Measurements from ENCODE around the gene MRGPRF. TPM values are rescaled to one million over a fixed set of nuclear protein-coding genes. Genes with fewer than 3 reads are reported as not detected.

The MRGPRF gene
- total RNA-seq, 1 experiment from 2014 or later = 0.35 TPM

DNA sequence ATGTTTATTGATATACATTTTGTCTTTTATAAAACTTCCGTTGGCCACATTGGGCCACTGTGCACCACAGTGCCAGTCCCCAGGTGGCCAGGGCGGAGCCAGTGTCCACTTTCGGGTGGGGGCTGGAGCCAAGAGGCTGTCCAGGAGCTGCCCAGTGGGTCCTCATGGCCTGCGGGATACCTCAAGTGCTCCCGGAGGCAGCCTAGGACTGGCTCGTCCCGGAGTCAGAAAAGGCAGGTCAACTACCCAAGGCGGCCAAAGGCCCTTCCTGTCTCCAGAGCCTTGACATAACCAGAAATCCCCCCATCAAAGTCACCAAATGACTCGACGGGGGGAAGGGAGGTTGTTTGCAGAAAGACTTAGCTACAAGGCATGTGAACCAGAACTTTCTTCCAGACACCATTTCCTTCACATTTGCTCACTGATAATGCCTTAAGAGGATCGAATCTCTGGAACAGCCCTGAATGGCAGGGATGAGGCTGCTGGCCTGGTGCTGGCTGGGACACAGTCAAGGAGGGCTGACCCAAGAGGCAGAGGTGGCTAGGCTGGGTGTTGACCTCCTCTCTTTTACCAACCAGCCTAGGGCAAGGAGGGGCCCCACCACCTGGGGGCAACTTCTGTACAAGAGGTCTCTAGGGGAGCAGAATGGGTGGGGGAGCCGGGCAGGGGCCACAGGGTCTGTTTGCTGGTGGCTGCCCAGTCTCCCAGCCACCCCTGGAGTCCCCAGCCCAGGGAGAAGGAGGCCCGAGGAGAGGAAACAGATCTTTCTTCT lies 8.4 kb downstream of the MRGPRF start:
- Histone ChIP-seq H3K79me2 (ENCODE audit: low read depth) (no peaks in the 10 kb centered on the region), H3K27me3 (ENCODE audit: insufficient read depth, low read depth) (peaks cover 28% of the 10 kb centered on the region), H3K4me3 (no peak overlapping the region), H3K27ac (no peak overlapping the region), H2AFZ (no peak overlapping the region), H3K9me3 (ENCODE audit: insufficient read depth, low read depth) (no peaks in the 10 kb centered on the region), H3K36me3 (ENCODE audit: low read depth) (no peaks in the 10 kb centered on the region), H3F3A (ENCODE audit: insufficient read depth, low read depth) (peaks cover 20% of the 10 kb centered on the region), H3K4me1 (replicated peaks; ENCODE audit: insufficient read depth) (peaks cover 22% of the 10 kb centered on the region), H3K4me2 (no peak overlapping the region), H3K9me2 (ENCODE audit: insufficient read depth) (no peaks in the 10 kb centered on the region), H4K20me1 (ENCODE audit: insufficient read depth) (no peaks in the 10 kb centered on the region)
- CTCF ChIA-PET = no interaction called here
- TF ChIP-seq, protein P1, sequence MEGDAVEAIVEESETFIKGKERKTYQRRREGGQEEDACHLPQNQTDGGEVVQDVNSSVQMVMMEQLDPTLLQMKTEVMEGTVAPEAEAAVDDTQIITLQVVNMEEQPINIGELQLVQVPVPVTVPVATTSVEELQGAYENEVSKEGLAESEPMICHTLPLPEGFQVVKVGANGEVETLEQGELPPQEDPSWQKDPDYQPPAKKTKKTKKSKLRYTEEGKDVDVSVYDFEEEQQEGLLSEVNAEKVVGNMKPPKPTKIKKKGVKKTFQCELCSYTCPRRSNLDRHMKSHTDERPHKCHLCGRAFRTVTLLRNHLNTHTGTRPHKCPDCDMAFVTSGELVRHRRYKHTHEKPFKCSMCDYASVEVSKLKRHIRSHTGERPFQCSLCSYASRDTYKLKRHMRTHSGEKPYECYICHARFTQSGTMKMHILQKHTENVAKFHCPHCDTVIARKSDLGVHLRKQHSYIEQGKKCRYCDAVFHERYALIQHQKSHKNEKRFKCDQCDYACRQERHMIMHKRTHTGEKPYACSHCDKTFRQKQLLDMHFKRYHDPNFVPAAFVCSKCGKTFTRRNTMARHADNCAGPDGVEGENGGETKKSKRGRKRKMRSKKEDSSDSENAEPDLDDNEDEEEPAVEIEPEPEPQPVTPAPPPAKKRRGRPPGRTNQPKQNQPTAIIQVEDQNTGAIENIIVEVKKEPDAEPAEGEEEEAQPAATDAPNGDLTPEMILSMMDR (conservative IDR thresholded peaks at IDR 0.05) = no peak
- TF ChIP-seq EZH2 (IDR thresholded peaks at IDR 0.05; ENCODE audit: low read depth) = no peak
- POLR2A ChIA-PET (ENCODE audit: unreplicated experiment) = no interaction called here
- no peak for DNase-seq
- intact Hi-C loops (cut with micrococcal nuclease; ENCODE audit: unreplicated experiment) = loop anchor here (10.0 kb wide), 1 partner anchor 80 kb away; no protein-coding TSS in a partner anchor
- no TSS peak for BruUV-seq (replicated peaks)

DNA sequence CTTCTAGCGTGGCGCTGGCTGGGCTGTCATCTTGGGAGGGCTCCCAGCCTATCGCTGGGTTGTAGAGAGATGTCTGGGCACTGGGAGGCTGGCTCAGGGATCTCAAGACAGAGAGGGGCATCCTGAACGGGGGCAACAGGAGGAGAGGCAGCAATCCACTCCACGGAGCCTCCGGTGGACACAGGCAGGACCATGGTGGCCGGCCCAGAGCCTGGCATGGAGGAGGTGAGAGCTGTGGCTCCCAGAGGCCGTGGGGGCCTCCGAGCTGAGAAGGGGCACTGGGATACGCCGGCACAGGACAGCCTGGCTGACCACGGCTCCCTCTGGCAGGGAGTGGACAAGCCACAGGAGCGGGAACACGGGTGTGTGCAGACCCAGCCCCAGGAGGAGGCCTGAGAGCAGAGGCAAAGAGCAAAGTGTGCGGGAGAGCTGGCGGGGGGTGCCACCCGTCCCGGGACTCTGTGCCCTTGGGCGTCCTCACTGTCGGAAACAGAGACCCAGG lies 9.1 kb downstream of the MRGPRF start:
- Histone ChIP-seq H3K27me3 (ENCODE audit: insufficient read depth, low read depth) (peaks cover 28% of the 10 kb centered on the region), H2AFZ (no peak overlapping the region), H3F3A (ENCODE audit: insufficient read depth, low read depth) (peaks cover 15% of the 10 kb centered on the region), H4K20me1 (ENCODE audit: insufficient read depth) (no peaks in the 10 kb centered on the region), H3K36me3 (ENCODE audit: low read depth) (no peaks in the 10 kb centered on the region), H3K4me1 (replicated peaks; ENCODE audit: insufficient read depth) (peaks cover 15% of the 10 kb centered on the region), H3K79me2 (ENCODE audit: low read depth) (no peaks in the 10 kb centered on the region), H3K27ac (no peak overlapping the region), H3K4me2 (no peak overlapping the region), H3K9me2 (ENCODE audit: insufficient read depth) (no peaks in the 10 kb centered on the region), H3K4me3 (no peak overlapping the region), H3K9me3 (ENCODE audit: insufficient read depth, low read depth) (no peaks in the 10 kb centered on the region)
- ChIA-PET CTCF (no interaction called here), POLR2A (ENCODE audit: unreplicated experiment) (no interaction called here)
- BruUV-seq (replicated peaks) = no TSS peak
- DNase-seq = no peak
- TF ChIP-seq EZH2 (IDR thresholded peaks at IDR 0.05; ENCODE audit: low read depth) = no peak
- TF ChIP-seq, protein P1 (conservative IDR thresholded peaks at IDR 0.05) = no peak
- intact Hi-C loops (cut with micrococcal nuclease; ENCODE audit: unreplicated experiment) = loop anchor here (10.0 kb wide), 1 partner anchor 81 kb away; no protein-coding TSS in a partner anchor

- BruUV-seq (replicated peaks) = no TSS peak
- TF ChIP-seq, protein P1 (conservative IDR thresholded peaks at IDR 0.05) = no peak
- no peak overlapping the region for H3K27ac ChIP-seq
- H2AFZ ChIP-seq = no peak overlapping the region
- ChIA-PET CTCF (no interaction called here), POLR2A (ENCODE audit: unreplicated experiment) (interaction anchor here (0.6 kb wide), 1 partner anchor 45 kb away, joined by 3 read pairs; the partner anchor contains the start of gene TPCN2)
- peaks cover 10% of the 10 kb centered on the region for H3K4me1 ChIP-seq (replicated peaks; ENCODE audit: insufficient read depth)
- peaks cover 29% of the 10 kb centered on the region for H3K27me3 ChIP-seq (ENCODE audit: insufficient read depth, low read depth)
- H3F3A ChIP-seq (ENCODE audit: insufficient read depth, low read depth) = peaks cover 12% of the 10 kb centered on the region
- no peaks in the 10 kb centered on the region for H3K9me2 ChIP-seq (ENCODE audit: insufficient read depth)
- no peak for DNase-seq
- H3K36me3 ChIP-seq (ENCODE audit: low read depth) = no peaks in the 10 kb centered on the region
- no peak overlapping the region for H3K4me2 ChIP-seq
- no peaks in the 10 kb centered on the region for H3K9me3 ChIP-seq (ENCODE audit: insufficient read depth, low read depth)
- no peaks in the 10 kb centered on the region for H3K79me2 ChIP-seq (ENCODE audit: low read depth)
- H4K20me1 ChIP-seq (ENCODE audit: insufficient read depth) = no peaks in the 10 kb centered on the region
- intact Hi-C loops (cut with micrococcal nuclease; ENCODE audit: unreplicated experiment) = loop anchor here (10.0 kb wide), 1 partner anchor 81 kb away; no protein-coding TSS in a partner anchor
- H3K4me3 ChIP-seq = no peak overlapping the region
Observed at GRCh38 chr11:69003301-69003865, 9.7 kb downstream of the MRGPRF start.

Measured in PC-9 (cell line).